ENCODE measurements around the gene ABCA5. TPM values are rescaled to one million over a fixed set of nuclear protein-coding genes. Genes with fewer than 3 reads are reported as not detected.

ABCA5 gene
- total RNA-seq, 1 donor from 2014 or later = 20.7 TPM

GRCh38 chr17:69339937-69340336 lies 13.0 kb upstream of the ABCA5 start:
- intact Hi-C loops (cut with DNase I) = loop anchor here (10.0 kb wide), 1 partner anchor 185 kb away; no protein-coding TSS in a partner anchor
- H3K9me3 ChIP-seq = no peaks in the 10 kb centered on the region
- no peaks in the 10 kb centered on the region for H3K27me3 ChIP-seq
- no peak for DNase-seq
- ATAC-seq = no peak
- H3K36me3 ChIP-seq = no peaks in the 10 kb centered on the region
- no peak overlapping the region for H3K4me3 ChIP-seq
- no peaks in the 10 kb centered on the region for H3K4me1 ChIP-seq
- H3K27ac ChIP-seq = no peak overlapping the region
- TF ChIP-seq, protein P1, sequence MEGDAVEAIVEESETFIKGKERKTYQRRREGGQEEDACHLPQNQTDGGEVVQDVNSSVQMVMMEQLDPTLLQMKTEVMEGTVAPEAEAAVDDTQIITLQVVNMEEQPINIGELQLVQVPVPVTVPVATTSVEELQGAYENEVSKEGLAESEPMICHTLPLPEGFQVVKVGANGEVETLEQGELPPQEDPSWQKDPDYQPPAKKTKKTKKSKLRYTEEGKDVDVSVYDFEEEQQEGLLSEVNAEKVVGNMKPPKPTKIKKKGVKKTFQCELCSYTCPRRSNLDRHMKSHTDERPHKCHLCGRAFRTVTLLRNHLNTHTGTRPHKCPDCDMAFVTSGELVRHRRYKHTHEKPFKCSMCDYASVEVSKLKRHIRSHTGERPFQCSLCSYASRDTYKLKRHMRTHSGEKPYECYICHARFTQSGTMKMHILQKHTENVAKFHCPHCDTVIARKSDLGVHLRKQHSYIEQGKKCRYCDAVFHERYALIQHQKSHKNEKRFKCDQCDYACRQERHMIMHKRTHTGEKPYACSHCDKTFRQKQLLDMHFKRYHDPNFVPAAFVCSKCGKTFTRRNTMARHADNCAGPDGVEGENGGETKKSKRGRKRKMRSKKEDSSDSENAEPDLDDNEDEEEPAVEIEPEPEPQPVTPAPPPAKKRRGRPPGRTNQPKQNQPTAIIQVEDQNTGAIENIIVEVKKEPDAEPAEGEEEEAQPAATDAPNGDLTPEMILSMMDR (IDR thresholded peaks at IDR 0.05) = no peak

DNA sequence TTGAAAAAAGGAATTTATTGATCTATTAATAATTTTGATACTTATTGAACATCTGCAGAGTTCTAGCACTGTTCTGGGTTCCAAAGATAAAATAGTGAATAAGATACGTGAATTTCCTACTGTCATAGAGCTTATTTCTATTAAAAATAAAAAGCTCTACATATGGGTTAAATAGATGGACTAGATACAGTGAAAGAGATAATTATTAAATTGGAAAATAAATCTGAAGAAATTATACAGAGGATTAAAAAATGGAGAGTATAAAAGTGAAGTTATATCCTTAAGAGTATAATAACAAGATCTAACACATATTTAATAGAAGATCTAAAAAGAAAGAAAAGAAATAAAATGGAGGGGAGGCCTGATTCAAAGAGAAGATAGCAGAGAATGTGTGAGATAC lies 10.1 kb upstream of the ABCA5 start:
- Histone ChIP-seq H3K4me3 (no peak overlapping the region), H3K4me1 (no peaks in the 10 kb centered on the region), H3K27ac (no peak overlapping the region), H3K36me3 (no peaks in the 10 kb centered on the region), H3K27me3 (no peaks in the 10 kb centered on the region), H3K9me3 (no peaks in the 10 kb centered on the region)
- intact Hi-C loops (cut with DNase I) = loop anchor here (10.0 kb wide), 1 partner anchor 188 kb away; no protein-coding TSS in a partner anchor
- ATAC-seq (no peak), DNase-seq (no peak)
- TF ChIP-seq, protein P1 (IDR thresholded peaks at IDR 0.05) = no peak

DNA sequence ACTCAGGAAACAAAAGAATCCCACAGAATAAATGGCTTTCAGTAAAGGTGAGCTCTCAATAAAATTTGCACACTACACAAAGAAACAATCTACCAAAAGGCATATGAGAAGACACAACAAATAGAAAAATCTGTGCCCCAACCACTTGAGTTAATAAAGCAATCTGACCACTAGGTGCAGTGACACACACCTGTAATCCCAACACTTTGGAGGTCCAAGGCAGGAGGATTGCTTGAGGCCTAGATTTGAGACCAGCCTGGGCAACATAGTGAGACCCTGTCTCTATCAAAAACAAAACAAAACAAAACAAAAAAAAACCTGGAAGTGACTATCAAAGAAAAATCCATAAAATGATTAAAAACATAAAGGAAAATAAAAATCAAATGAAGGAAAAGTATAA lies 9.6 kb upstream of the ABCA5 start:
- no peak for DNase-seq
- Histone ChIP-seq H3K4me1 (no peaks in the 10 kb centered on the region), H3K9me3 (no peaks in the 10 kb centered on the region), H3K36me3 (no peaks in the 10 kb centered on the region), H3K27ac (no peak overlapping the region), H3K27me3 (no peaks in the 10 kb centered on the region), H3K4me3 (no peak overlapping the region)
- no peak for ATAC-seq
- TF ChIP-seq, protein P1 (IDR thresholded peaks at IDR 0.05) = no peak
- intact Hi-C loops (cut with DNase I) = loop anchor here (10.0 kb wide), 1 partner anchor 188 kb away; no protein-coding TSS in a partner anchor

GRCh38 chr17:69335058-69335457 lies 8.1 kb upstream of the ABCA5 start:
- Histone ChIP-seq H3K4me1 (no peaks in the 10 kb centered on the region), H3K27me3 (no peaks in the 10 kb centered on the region), H3K27ac (no peak overlapping the region), H3K9me3 (no peaks in the 10 kb centered on the region), H3K4me3 (no peak overlapping the region), H3K36me3 (no peaks in the 10 kb centered on the region)
- TF ChIP-seq, protein P1 (IDR thresholded peaks at IDR 0.05) = peak; percentile 45
- ATAC-seq (peak; percentile 32), DNase-seq (no peak)
- intact Hi-C loops (cut with DNase I) = loop anchor here (10.0 kb wide), 1 partner anchor 190 kb away; no protein-coding TSS in a partner anchor

GRCh38 chr17:69333561-69333960 lies 6.6 kb upstream of the ABCA5 start:
- DNase-seq (no peak), ATAC-seq (no peak)
- Histone ChIP-seq H3K27ac (no peak overlapping the region), H3K9me3 (no peaks in the 10 kb centered on the region), H3K27me3 (no peaks in the 10 kb centered on the region), H3K4me3 (no peak overlapping the region), H3K4me1 (no peaks in the 10 kb centered on the region), H3K36me3 (no peaks in the 10 kb centered on the region)
- intact Hi-C loops (cut with DNase I) = loop anchor here (10.0 kb wide), 1 partner anchor 191 kb away; no protein-coding TSS in a partner anchor
- TF ChIP-seq, protein P1 (IDR thresholded peaks at IDR 0.05) = no peak

GRCh38 chr17:69331756-69332155 lies 4.8 kb upstream of the ABCA5 start:
- no peak for DNase-seq
- intact Hi-C loops (cut with DNase I) = loop anchor here (10.0 kb wide), 1 partner anchor 193 kb away; no protein-coding TSS in a partner anchor
- Histone ChIP-seq H3K36me3 (no peaks in the 10 kb centered on the region), H3K9me3 (no peaks in the 10 kb centered on the region), H3K4me3 (no peak overlapping the region), H3K4me1 (peaks cover 4% of the 10 kb centered on the region), H3K27ac (no peak overlapping the region), H3K27me3 (no peaks in the 10 kb centered on the region)
- TF ChIP-seq, protein P1 (IDR thresholded peaks at IDR 0.05) = no peak
- no peak for ATAC-seq

All from upper lobe of right lung (tissue), 1 donor.